IMR-90 (cell line): ENCODE results near the gene HOXC10. TPM values are rescaled to one million over a fixed set of nuclear protein-coding genes. Genes with fewer than 3 reads are reported as not detected.
A peak's percentile ranks its signal among the peaks of the same experiment; 100 is the strongest.

ENCODE experiments used
- ATAC-seq: fragments of 200-7000 bp; cut with Tn5 transposase; 2 replicates; pipeline ENCODE4 v1.9.1; 2020; ENCODE audit warnings: low read depth, mild to moderate bottlenecking, moderate library complexity
- BruUV-seq: library from RNA; stranded (reverse); fragments of 400-500 nt; replicated peaks from 2 replicates; lab custom pipeline; 2021; lab: Mats Ljungman, UMichigan
- CTCF ChIA-PET: fragments of 300-600 bp; formaldehyde crosslinking; extraction: SDS; loops from one replicate; lab custom pipeline; 2021; ENCODE audit warnings: antibody characterized with exemption; lab: Yijun Ruan, JAX
- POLR2A ChIA-PET: fragments of 300-600 bp; sonication (Branson Sonifier 250); formaldehyde crosslinking; loops from one replicate; lab custom pipeline; 2022; ENCODE audit warnings: antibody characterized with exemption; ENCODE audit not compliant: unreplicated experiment; lab: Charles Lee
- DNase-seq: peaks from one replicate; pipeline ENCODE4 v3.0.0; 2013
- H2AFZ ChIP-seq: replicated peaks from 2 replicates; pipeline ENCODE3; 2013; ENCODE audit warnings: low read length, mild to moderate bottlenecking; ENCODE audit not compliant: poor library complexity
- H2AK5ac ChIP-seq: 2 replicates; pipeline ENCODE4 v1.6.1; 2013; ENCODE audit warnings: low read depth, low read length, inconsistent platforms
- H2AK9ac ChIP-seq: replicated peaks from 2 replicates; pipeline ENCODE3; 2013; ENCODE audit warnings: mild to moderate bottlenecking, low read depth, low read length, moderate library complexity; ENCODE audit not compliant: poor library complexity
- H2BK120ac ChIP-seq: 2 replicates; pipeline ENCODE4 v1.6.1; 2013; ENCODE audit warnings: low read depth, low read length, inconsistent platforms
- H2BK15ac ChIP-seq: 3 replicates; pipeline ENCODE4 v1.6.1; 2013; ENCODE audit warnings: low read depth, low read length, inconsistent platforms
- H2BK20ac ChIP-seq: 2 replicates; pipeline ENCODE4 v1.6.1; 2013; ENCODE audit warnings: low read depth, mild to moderate bottlenecking, inconsistent platforms, low read length, moderate library complexity
- H2BK5ac ChIP-seq: 2 replicates; pipeline ENCODE4 v1.6.1; 2013; ENCODE audit warnings: mild to moderate bottlenecking, low read depth, low read length, inconsistent platforms; ENCODE audit not compliant: poor library complexity, severe bottlenecking
- H3K14ac ChIP-seq: replicated peaks from 2 replicates; pipeline ENCODE4 v1.6.1; 2013; ENCODE audit warnings: low read depth, low read length, inconsistent platforms
- H3K18ac ChIP-seq: 2 replicates; pipeline ENCODE4 v1.6.1; 2013; ENCODE audit warnings: low read depth, low read length, control low read depth
- H3K23ac ChIP-seq: 2 replicates; pipeline ENCODE4 v1.6.1; 2013; ENCODE audit warnings: low read depth, low read length, inconsistent platforms
- H3K27ac ChIP-seq: 2 replicates; pipeline ENCODE4 v1.5.1; 2013; ENCODE audit warnings: mild to moderate bottlenecking, control low read depth, low read length; ENCODE audit not compliant: insufficient read depth
- H3K27me3 ChIP-seq: 2 replicates; pipeline ENCODE4 v1.6.1; 2013; ENCODE audit warnings: low read length; ENCODE audit not compliant: control insufficient read depth, insufficient read depth
- H3K36me3 ChIP-seq: 2 replicates; pipeline ENCODE4 v1.6.1; 2013; ENCODE audit warnings: low read length, mixed read lengths; ENCODE audit not compliant: control insufficient read depth, insufficient read depth
- H3K4ac ChIP-seq: 2 replicates; pipeline ENCODE4 v1.6.1; 2013; ENCODE audit warnings: low read depth, low read length, inconsistent platforms
- H3K4me1 ChIP-seq: 2 replicates; pipeline ENCODE4 v1.6.1; 2013; ENCODE audit warnings: low read length, mixed read lengths; ENCODE audit not compliant: control insufficient read depth, insufficient read depth
- H3K4me2 ChIP-seq: 2 replicates; pipeline ENCODE4 v1.6.1; 2013; ENCODE audit warnings: low read depth, mild to moderate bottlenecking, control low read depth, low read length, moderate library complexity
- H3K4me3 ChIP-seq: 2 replicates; pipeline ENCODE4 v1.5.1; 2013; ENCODE audit warnings: low read depth, mild to moderate bottlenecking, control low read depth, low read length, moderate library complexity; ENCODE audit not compliant: insufficient read depth
- H3K56ac ChIP-seq: 2 replicates; pipeline ENCODE4 v1.6.1; 2013; ENCODE audit warnings: low read length, inconsistent platforms; ENCODE audit not compliant: insufficient read depth; ENCODE audit errors: extremely low read depth
- H3K79me1 ChIP-seq, 2 experiments: 2 replicates each; pipeline ENCODE4 v1.6.1; 2013; ENCODE audit warnings: low read length in 2 of 2, inconsistent platforms in 1 of 2, low read depth in 1 of 2
- H3K9ac ChIP-seq: 2 replicates; pipeline ENCODE4 v1.6.1; 2013; ENCODE audit warnings: low read depth, low read length, control low read depth
- H3K9me1 ChIP-seq: 2 replicates; pipeline ENCODE4 v1.6.1; 2013; ENCODE audit warnings: low read length, inconsistent platforms; ENCODE audit not compliant: insufficient read depth
- H3K9me3 ChIP-seq: 2 replicates; pipeline ENCODE4 v1.6.1; 2013; ENCODE audit warnings: low read length; ENCODE audit not compliant: control insufficient read depth, insufficient read depth
- H4K20me1 ChIP-seq: 2 replicates; pipeline ENCODE4 v1.6.1; 2013; ENCODE audit warnings: low read length, inconsistent platforms; ENCODE audit not compliant: insufficient read depth
- H4K5ac ChIP-seq: 2 replicates; pipeline ENCODE4 v1.6.1; 2013; ENCODE audit warnings: mild to moderate bottlenecking, low read depth, low read length, control low read depth
- H4K8ac ChIP-seq, 2 experiments: 2 replicates each; pipeline ENCODE4 v1.6.1; 2013; ENCODE audit warnings: low read depth in 2 of 2, low read length in 2 of 2, control low read depth in 1 of 2, inconsistent platforms in 1 of 2
- H4K91ac ChIP-seq: 2 replicates; pipeline ENCODE4 v1.6.1; 2013; ENCODE audit warnings: low read depth, low read length, inconsistent platforms; ENCODE audit not compliant: insufficient read depth
- CHD1 ChIP-seq: IDR thresholded peaks from 2 replicates; pipeline ENCODE4 v1.6.1; 2012; ENCODE audit warnings: low read depth, low read length, improper control_type of control experiment
- MAFK ChIP-seq: IDR thresholded peaks from 2 replicates; pipeline ENCODE4 v1.6.1; 2012; ENCODE audit warnings: low read depth, low read length, improper control_type of control experiment
- NFE2L2 ChIP-seq: fragments of 150-350 bp; IDR thresholded peaks from 2 replicates; pipeline ENCODE4 v1.6.1; 2016; ENCODE audit warnings: low read depth, mild to moderate bottlenecking, low read length
- RAD21 ChIP-seq: IDR thresholded peaks from 2 replicates; pipeline ENCODE4 v1.6.1; 2012; ENCODE audit warnings: low read length, improper control_type of control experiment
- WGBS, 2 experiments: methylation state at CpG; one replicate each; pipeline versions ENCODE4 v1.1.5 to v1.1.7; 2013; ENCODE audit warnings: missing lambda C conversion rate in 2 of 2; ENCODE audit not compliant: insufficient read length in 1 of 2; ENCODE audit errors: extremely low coverage in 2 of 2; 5-methylcytosine and 5-hydroxymethylcytosine counted together
- dilution Hi-C: fragments of 300-500 bp; cut with HindIII; formaldehyde crosslinking; loops from one replicate; pipeline ENCODE4 v1.14.3; 2018; ENCODE audit warnings: low sequenced_read_pairs; ENCODE audit not compliant: unreplicated experiment
- in situ Hi-C: fragments of 300-500 bp; cut with MboI; formaldehyde crosslinking; loops from 3 replicates; pipeline ENCODE4 v1.14.3; 2019; ENCODE audit warnings: low sequenced_read_pairs, inconsistent platforms, mixed read lengths
- intact Hi-C: fragments of 100-400 bp; cut with micrococcal nuclease; formaldehyde crosslinking; loops from 2 replicates; pipeline ENCODE4 v1.10.0; 2022
- polyA plus RNA-seq, 3 experiments: library from polyadenylated mRNA; depleted of rRNA; stranded (reverse); fragments of >200 nt; gene quantifications; 2 replicates each; pipeline ENCODE4 v1.2.3, GENCODE V29; 2012; ENCODE audit warnings: low replicate concordance in 1 of 3
- total RNA-seq: library from RNA; depleted of rRNA; stranded (reverse); fragments of >200 nt; gene quantifications from 2 replicates; pipeline ENCODE4 v1.2.3, GENCODE V29; 2012

The HOXC10 gene
- total and polyA plus RNA-seq, 2 of the 4 experiments (the other 2 are of a cell fraction): 0.15 TPM; not detected in 1

DNA sequence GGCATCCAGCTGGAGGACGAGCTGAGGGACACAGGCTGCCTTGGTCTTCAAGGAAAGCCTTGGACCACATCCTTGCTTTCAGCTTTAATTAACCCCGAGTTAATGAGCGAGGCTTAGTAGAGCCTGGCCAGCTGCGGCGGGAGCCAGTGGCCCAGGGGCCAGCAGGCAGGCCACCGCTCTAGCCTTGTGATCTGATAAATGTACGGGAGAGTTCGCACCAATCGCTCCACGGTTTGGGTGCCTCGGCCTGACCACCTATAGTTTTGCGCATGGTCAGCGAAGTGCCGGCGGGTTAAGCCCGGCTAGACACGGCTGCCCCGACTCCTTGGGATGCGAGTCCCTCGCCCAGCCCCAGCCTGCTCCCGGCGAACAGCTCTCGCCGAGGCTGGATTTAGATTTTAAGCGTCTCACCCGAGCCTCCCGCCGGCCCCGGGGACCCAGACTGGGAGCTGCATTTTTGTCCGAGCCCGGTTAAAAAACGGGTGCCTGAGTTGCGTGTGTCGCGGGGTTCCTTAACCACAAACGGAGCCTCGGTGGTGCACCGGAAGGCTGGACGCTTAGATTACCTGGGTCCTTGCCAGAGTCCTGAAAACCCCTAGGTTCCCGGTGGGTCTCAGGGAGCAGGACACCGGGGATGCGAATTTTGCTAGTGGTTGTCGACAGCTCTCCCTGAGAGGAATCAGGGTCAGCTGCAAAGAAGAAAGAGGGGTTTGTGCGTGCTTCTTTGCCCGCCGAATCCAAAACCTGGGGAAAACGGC lies 33.2 kb upstream of the HOXC10 start:
- H3K9ac ChIP-seq: no peak overlapping the region
- dilution Hi-C loops (no loop called here), in situ Hi-C loops (no loop called here), intact Hi-C loops (no loop called here)
- no peak overlapping the region for H3K4me2 ChIP-seq
- H3K4me3 ChIP-seq: no peak overlapping the region
- peaks cover 95% of the 10 kb centered on the region for H3K27me3 ChIP-seq
- no peaks in the 10 kb centered on the region for H3K36me3 ChIP-seq
- no peak overlapping the region for H3K27ac ChIP-seq
- H3K9me3 ChIP-seq: peaks cover 4% of the 10 kb centered on the region; the same call in 1 of the 2 replicates
- no peak overlapping the region for H2BK120ac ChIP-seq
- ChIA-PET POLR2A (interaction anchor here (0.6 kb wide), 1 partner anchor 247 kb away, joined by 6 read pairs; no protein-coding TSS in a partner anchor), CTCF (no interaction called here)
- no peak overlapping the region for H3K4ac ChIP-seq
- H2BK20ac ChIP-seq: no peak overlapping the region
- H4K5ac ChIP-seq: no peak overlapping the region
- no peak overlapping the region for H3K14ac ChIP-seq
- DNase-seq (no peak), ATAC-seq (no peak)
- no peak for TF ChIP-seq MAFK
- TF ChIP-seq NFE2L2: no peak
- TF ChIP-seq RAD21: no peak
- no peak for TF ChIP-seq CHD1
- H3K23ac ChIP-seq: no peak overlapping the region
- no peak overlapping the region for H4K91ac ChIP-seq
- H4K20me1 ChIP-seq: no peaks in the 10 kb centered on the region
- no peak overlapping the region for H2AK9ac ChIP-seq
- WGBS, 2 experiments: 3% methylated on average over 29 of the region's 47 CpGs; no CpG with 5 or more reads in 1 of the 2 experiments
- H3K56ac ChIP-seq: no peak overlapping the region
- H3K79me1 ChIP-seq: no peaks in the 10 kb centered on the region
- no peak overlapping the region for H3K18ac ChIP-seq
- peak overlapping the region; percentile 43 for H2AFZ ChIP-seq
- no peak overlapping the region for H2BK5ac ChIP-seq
- H3K4me1 ChIP-seq: no peaks in the 10 kb centered on the region
- H2BK15ac ChIP-seq: no peak overlapping the region
- no peak overlapping the region for H4K8ac ChIP-seq
- H3K9me1 ChIP-seq: no peaks in the 10 kb centered on the region
- BruUV-seq: no TSS peak
- no peak overlapping the region for H2AK5ac ChIP-seq
